HEK293 (cell line): Measurements from ENCODE around the gene REPS2.

ENCODE experiments used
- CTCF ChIP-seq: fragments of 450-650 bp; formaldehyde crosslinking; IDR thresholded peaks from 2 replicates; pipeline ENCODE4 v1.5.1; 2016; ENCODE audit warnings: missing biosample characterization, missing genetic modification characterization
- SALL2 ChIP-seq: fragments of 450-650 bp; formaldehyde crosslinking; IDR thresholded peaks from 2 replicates; pipeline ENCODE4 v1.5.0; 2017; ENCODE audit warnings: missing biosample characterization, mild to moderate bottlenecking, missing genetic modification characterization, borderline replicate concordance
- ZBTB49 ChIP-seq: fragments of 450-650 bp; formaldehyde crosslinking; IDR thresholded peaks from 2 replicates; pipeline ENCODE4 v1.5.1; 2016; ENCODE audit warnings: missing biosample characterization, missing genetic modification characterization, low read depth
- ZNF202 ChIP-seq: fragments of 450-650 bp; formaldehyde crosslinking; IDR thresholded peaks from 2 replicates; pipeline ENCODE4 v1.5.1; 2016; ENCODE audit warnings: missing biosample characterization, missing genetic modification characterization, borderline replicate concordance
- ZNF394 ChIP-seq: fragments of 450-650 bp; formaldehyde crosslinking; IDR thresholded peaks from 2 replicates; pipeline ENCODE4 v1.5.1; 2016; ENCODE audit warnings: missing biosample characterization, missing genetic modification characterization, mild to moderate bottlenecking, moderate library complexity, borderline replicate concordance

- TF ChIP-seq ZBTB49 (tag by site-specific recombination) (no peak), ZNF202 (tag by site-specific recombination) (no peak), CTCF (tag by site-specific recombination) (no peak), SALL2 (tag by site-specific recombination) (no peak), ZNF394 (tag by site-specific recombination) (no peak)
These were observed 107.0 kb downstream of the REPS2 start for GRCh38 chrX:17053502-17053901.
